GM12878 (cell line): Measurements from ENCODE around the gene NPSR1. TPM values are rescaled to one million over a fixed set of nuclear protein-coding genes. Genes with fewer than 3 reads are reported as not detected.

Source experiments
- ATAC-seq: fragments of 200-7000 bp; cut with Tn5 transposase; 3 replicates; pipeline ENCODE4 v1.9.1; 2020; ENCODE audit warnings: mild to moderate bottlenecking, moderate library complexity
- BruUV-seq: library from RNA; stranded (reverse); fragments of 400-500 nt; replicated peaks from 2 replicates; lab custom pipeline; 2021; lab: Mats Ljungman, UMichigan
- CTCF ChIA-PET: fragments of 300-600 bp; sonication (Branson Sonifier 250); formaldehyde crosslinking; extraction: SDS; loops from one replicate; lab custom pipeline; 2021; ENCODE audit warnings: inconsistent platforms; lab: Yijun Ruan, JAX
- POLR2A ChIA-PET: fragments of 350-600 bp; formaldehyde crosslinking; extraction: SDS; loops from one replicate; lab custom pipeline; 2021; ENCODE audit warnings: inconsistent platforms; lab: Charles Lee
- RAD21 ChIA-PET: fragments of 300-600 bp; sonication (Branson Sonifier 250); formaldehyde crosslinking; loops from one replicate; lab custom pipeline; 2023; ENCODE audit warnings: antibody characterized with exemption; ENCODE audit not compliant: unreplicated experiment; lab: Charles Lee
- SMC1A ChIA-PET: fragments of 300-600 bp; sonication (Branson Sonifier 250); formaldehyde crosslinking; loops from one replicate; lab custom pipeline; 2023; ENCODE audit not compliant: unreplicated experiment, uncharacterized antibody; lab: Charles Lee
- DNase-seq: peaks from one replicate; pipeline ENCODE4 v3.0.0-alpha.2; 2011; ENCODE audit warnings: low read depth, low spot score
- FAIRE-seq: peaks from 3 replicates; lab custom pipeline; 2011; peaks lifted over from hg19 to GRCh38; lab: Jason Lieb, UNC
- H2AFZ ChIP-seq: 2 replicates; pipeline ENCODE4 v1.6.0; 2011; ENCODE audit warnings: low read depth, low read length, control low read depth; ENCODE audit not compliant: control insufficient read depth
- H3K27ac ChIP-seq: 2 replicates; pipeline ENCODE4 v1.5.1; 2011; ENCODE audit warnings: control low read depth; ENCODE audit not compliant: control insufficient read depth, insufficient read depth
- H3K27me3 ChIP-seq, 2 experiments: replicated peaks in 1 of 2; 2 replicates each; pipeline versions ENCODE4 v1.6.0 to v1.6.1; 2011; ENCODE audit warnings: low read length in 1 of 2; ENCODE audit not compliant: control insufficient read depth in 2 of 2, insufficient read depth in 2 of 2
- H3K36me3 ChIP-seq, 2 experiments: 2 replicates each; pipeline ENCODE4 v1.5.1; 2011; ENCODE audit warnings: low read length in 1 of 2; ENCODE audit not compliant: control insufficient read depth in 2 of 2, insufficient read depth in 2 of 2
- H3K4me1 ChIP-seq: 2 replicates; pipeline ENCODE4 v1.6.1; 2011; ENCODE audit warnings: mild to moderate bottlenecking, low read length, moderate library complexity, mixed read lengths; ENCODE audit not compliant: control insufficient read depth, insufficient read depth
- H3K4me2 ChIP-seq: 2 replicates; pipeline ENCODE4 v1.6.0; 2011; ENCODE audit warnings: control low read depth; ENCODE audit not compliant: control insufficient read depth, insufficient read depth
- H3K4me3 ChIP-seq: fragments of 200-600 bp; sonication (generic); 2 replicates; pipeline ENCODE4 v1.5.1; 2016
- H3K79me2 ChIP-seq: 2 replicates; pipeline ENCODE4 v1.6.0; 2011; ENCODE audit warnings: low read length; ENCODE audit not compliant: control insufficient read depth, insufficient read depth
- H3K9ac ChIP-seq: 2 replicates; pipeline ENCODE4 v1.8.0; 2011; ENCODE audit warnings: low read length, control low read depth, mixed read lengths; ENCODE audit not compliant: control insufficient read depth, insufficient read depth
- H3K9me3 ChIP-seq: replicated peaks from 3 replicates; pipeline ENCODE4 v1.5.1; 2011; ENCODE audit warnings: mild to moderate bottlenecking, low read length; ENCODE audit not compliant: control insufficient read depth, insufficient read depth
- H4K20me1 ChIP-seq: 2 replicates; pipeline ENCODE4 v1.6.0; 2011; ENCODE audit not compliant: control insufficient read depth, insufficient read depth
- ATF7 ChIP-seq: fragments of 450-650 bp; IDR thresholded peaks from 2 replicates; pipeline ENCODE4 v1.6.1; 2016; ENCODE audit warnings: low read depth, mild to moderate bottlenecking
- BHLHE40 ChIP-seq, 2 experiments: fragments of 450-650 bp in 1 of 2; IDR thresholded peaks; 2 replicates each; pipeline ENCODE4 v1.6.1; 2011 to 2017; ENCODE audit warnings: low read depth in 2 of 2, borderline replicate concordance in 1 of 2, improper control_type of control experiment in 1 of 2, low read length in 1 of 2, mild to moderate bottlenecking in 1 of 2
- CUX1 ChIP-seq: IDR thresholded peaks from 2 replicates; pipeline ENCODE4 v1.6.1; 2012; ENCODE audit warnings: improper control_type of control experiment, low read depth, low read length; ENCODE audit not compliant: insufficient replicate concordance
- EP300 ChIP-seq, 2 experiments: fragments of 150-350 bp in 1 of 2; IDR thresholded peaks; 2 replicates each; pipeline ENCODE4 v1.6.1; 2011 to 2012; ENCODE audit warnings: low read depth in 2 of 2, low read length in 2 of 2, borderline replicate concordance in 1 of 2, improper control_type of control experiment in 1 of 2, inconsistent platforms in 1 of 2; ENCODE audit not compliant: control insufficient read depth in 1 of 2
- IKZF2 ChIP-seq, 2 experiments: fragments of 450-650 bp; IDR thresholded peaks; 2 replicates each; pipeline ENCODE4 v1.6.1; 2017; ENCODE audit warnings: mild to moderate bottlenecking in 2 of 2, moderate library complexity in 2 of 2
- MEF2B ChIP-seq: fragments of 450-650 bp; IDR thresholded peaks from 2 replicates; pipeline ENCODE4 v1.6.1; 2018; ENCODE audit warnings: mild to moderate bottlenecking, moderate library complexity; ENCODE audit not compliant: partially characterized antibody, poor library complexity, severe bottlenecking
- MTA2 ChIP-seq: fragments of 450-650 bp; IDR thresholded peaks from 2 replicates; pipeline ENCODE4 v1.6.1; 2016; ENCODE audit warnings: low read depth, mild to moderate bottlenecking, moderate library complexity
- MXI1 ChIP-seq: fragments of 150-350 bp; IDR thresholded peaks from 2 replicates; pipeline ENCODE4 v1.6.1; 2011; ENCODE audit warnings: low read depth, mild to moderate bottlenecking, inconsistent platforms, low read length, improper control_type of control experiment
- PRDM15 ChIP-seq: fragments of 450-650 bp; formaldehyde crosslinking; IDR thresholded peaks from 2 replicates; pipeline ENCODE4 v1.4.0; 2020; ENCODE audit warnings: mild to moderate bottlenecking, moderate library complexity
- RELA ChIP-seq: fragments of 450-650 bp; IDR thresholded peaks from 2 replicates; pipeline ENCODE4 v1.8.0; 2014; ENCODE audit warnings: borderline replicate concordance; ENCODE audit not compliant: partially characterized antibody
- WGBS: methylation state at CpG from one replicate; pipeline ENCODE4 v1.1.6; 2016; ENCODE audit warnings: low lambda C conversion rate; ENCODE audit not compliant: insufficient replicate concordance, insufficient coverage; ENCODE audit errors: missing lambda C conversion rate; 5-methylcytosine and 5-hydroxymethylcytosine counted together
- in situ Hi-C: fragments of 300-500 bp; cut with MboI; formaldehyde crosslinking; loops from 9 replicates; pipeline ENCODE4 v1.14.3; 2018; ENCODE audit warnings: mixed read lengths
- intact Hi-C: fragments of 100-400 bp; cut with micrococcal nuclease; formaldehyde crosslinking; loops from one replicate; pipeline ENCODE4 v1.14.2; 2022; ENCODE audit not compliant: unreplicated experiment
- polyA plus RNA-seq, 11 experiments: library from polyadenylated mRNA; depleted of rRNA in 4 of 11; unstranded in 6 of 11; stranded (reverse) in 5 of 11; fragments of >200 nt; fragmentation: Nextera tagmentation in 4 of 11; fragmentation: Illumina TruSeq in 1 of 11; extraction: Ambion mirVana in 4 of 11; extraction: Trizol in 1 of 11; gene quantifications; 1 replicate in 1 of 11; 2 replicates in 10 of 11; pipeline versions ENCODE4 v1.2.1 to v1.2.3, GENCODE V29; 2011 to 2016; ENCODE audit warnings: inconsistent platforms in 2 of 11, missing spikeins in 2 of 11, low read depth in 1 of 11
- total RNA-seq, 4 experiments: library from RNA; depleted of rRNA in 3 of 4; stranded (reverse); fragments of >200 nt in 3 of 4; fragmentation: Illumina TruSeq in 1 of 4; extraction: Trizol in 1 of 4; gene quantifications; 2 replicates each; pipeline versions ENCODE4 v1.2.1 to v1.2.3, GENCODE V29; 2013 to 2021

The NPSR1 gene
- total and polyA plus RNA-seq, 10 of the 15 experiments (the other 5 are each of a cell fraction or from before 2014, with no cell fraction given), result 0.20 TPM; not detected in 9

DNA sequence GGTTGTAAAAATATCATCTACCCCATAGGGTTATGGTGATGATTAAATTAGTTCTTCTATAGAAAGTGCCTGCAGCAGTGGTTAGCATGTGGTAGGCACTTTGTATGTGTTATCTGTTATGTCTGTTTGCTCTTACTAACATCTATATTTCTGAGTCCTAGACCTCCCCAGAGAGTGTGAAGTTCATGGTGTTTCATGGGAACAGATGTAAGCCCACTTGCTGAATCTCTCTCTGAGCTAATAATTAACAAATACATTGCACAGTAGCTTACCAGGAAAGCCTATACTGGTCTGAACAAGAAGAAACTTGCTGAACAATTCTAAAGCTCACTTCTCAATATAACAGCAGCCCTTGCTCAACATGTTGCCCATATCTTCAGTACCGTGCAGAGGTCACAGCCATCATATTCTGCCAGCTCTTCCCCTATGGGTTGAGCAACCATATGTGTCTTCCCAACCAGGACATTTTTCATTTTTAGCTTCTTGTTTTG, 100.1 kb downstream of the NPSR1 start:
- DNase-seq (no peak), FAIRE-seq (no peak), ATAC-seq (peak; percentile 36)
- BruUV-seq, result no TSS peak
- Histone ChIP-seq H3K79me2 (no peaks in the 10 kb centered on the region), H3K9ac (no peak overlapping the region), H3K4me2 (no peak overlapping the region), H3K36me3 (no peaks in the 10 kb centered on the region), H3K4me1 (no peaks in the 10 kb centered on the region), H2AFZ (no peak overlapping the region), H4K20me1 (no peaks in the 10 kb centered on the region), H3K4me3 (no peak overlapping the region), H3K27ac (no peak overlapping the region), H3K27me3 (no peaks in the 10 kb centered on the region), H3K9me3 (no peaks in the 10 kb centered on the region)
- SMC1A ChIA-PET, result interaction anchor here (0.8 to 5.1 kb wide), 22 partner anchors 11 to 277 kb away, joined by 3 to 107 read pairs (median 5); no protein-coding TSS in a partner anchor
- POLR2A ChIA-PET, result interaction anchor here (0.9 to 4.8 kb wide), 9 partner anchors 8 to 277 kb away, joined by 3 to 38 read pairs (median 11); no protein-coding TSS in a partner anchor
- in situ Hi-C loops (no loop called here), intact Hi-C loops (loop anchor here (2.0 to 10.0 kb wide), 4 partner anchors 65 to 967 kb away; no protein-coding TSS in a partner anchor)
- 0% methylated on average over 1 of the region's 1 CpG for WGBS
- CTCF ChIA-PET, result interaction anchor here (0.8 to 5.1 kb wide), 17 partner anchors 11 to 762 kb away, joined by 3 to 92 read pairs (median 5); no protein-coding TSS in a partner anchor
- TF ChIP-seq MEF2B (peak; percentile 80), ATF7 (peak; percentile 53), MTA2 (0 out of 2 replicates have a peak, but pooled peaks have one; percentile 27), MXI1 (0 out of 2 replicates have a peak, but pooled peaks have one; percentile 14), IKZF2 (IDR thresholded peaks at IDR 0.05) (peak in 1 of 2 experiments; percentile 35; a peak in 2 of 4 replicates), EP300 (IDR thresholded peaks at IDR 0.05; ENCODE audit: borderline replicate concordance in 1 of 2, control insufficient read depth in 1 of 2, low read depth in 2 of 2, low read length in 2 of 2) (peak; percentile 43 to 47; a peak in 2 of 4 replicates), RELA (no peak), PRDM15 (CRISPR knock-in tag) (no peak), BHLHE40 (IDR thresholded peaks at IDR 0.05; ENCODE audit: borderline replicate concordance in 1 of 2, low read depth in 2 of 2, low read length in 1 of 2) (0 out of 4 replicates have a peak, but pooled peaks of 1 of the 2 experiments have one; percentile 14), CUX1 (peak; percentile 65)
- RAD21 ChIA-PET, result interaction anchor here (0.6 to 16.3 kb wide), 20 partner anchors 9 to 969 kb away, joined by 3 to 362 read pairs (median 4); no protein-coding TSS in a partner anchor
